Measurements from ENCODE around the gene LBX2.

- TF ChIP-seq POLR2AphosphoS5 (IDR thresholded peaks at IDR 0.05), result no peak
- TF ChIP-seq CTCF (IDR thresholded peaks at IDR 0.05), result no peak
- TF ChIP-seq EP300 (IDR thresholded peaks at IDR 0.05), result no peak
Observed at GRCh38 chr2:74481961-74482800, 17.2 kb downstream of the LBX2 start.

All from esophagus muscularis mucosa (tissue), 4 donors.